HG02981 (cell line): ENCODE results near the gene EYS.

Experiments
- ATAC-seq: cut with Tn5 transposase; IDR thresholded peaks from one replicate; pipeline ENCODE4 v1.9.1; 2021; ENCODE audit warnings: mild to moderate bottlenecking, moderate library complexity; ENCODE audit not compliant: unreplicated experiment

Gene EYS

GRCh38 chr6:63714091-63714490, 1992.9 kb downstream of the EYS start:
- peak; percentile 65 for ATAC-seq

- no peak for ATAC-seq
Observed at GRCh38 chr6:63713332-63713731, 1993.7 kb downstream of the EYS start.

GRCh38 chr6:63709148-63709547, 1997.9 kb downstream of the EYS start:
- ATAC-seq = no peak

- ATAC-seq = no peak
Observed at GRCh38 chr6:63708631-63709030, 1998.4 kb downstream of the EYS start.

- no peak for ATAC-seq
Observed at GRCh38 chr6:63706630-63707029, 2000.4 kb downstream of the EYS start.

GRCh38 chr6:63705707-63706106, 2001.3 kb downstream of the EYS start:
- no peak for ATAC-seq

- no peak for ATAC-seq
Observed at GRCh38 chr6:63690221-63690620, 2016.8 kb downstream of the EYS start.

- no peak for ATAC-seq
Observed at GRCh38 chr6:63689421-63689820, 2017.6 kb downstream of the EYS start.

GRCh38 chr6:63685446-63686379, 2021.3 kb downstream of the EYS start:
- peak; percentile 73 for ATAC-seq

GRCh38 chr6:63683071-63683603, 2023.9 kb downstream of the EYS start:
- ATAC-seq = no peak

GRCh38 chr6:63677282-63677681, 2029.7 kb downstream of the EYS start:
- ATAC-seq = no peak

- no peak for ATAC-seq
Observed at GRCh38 chr6:63676412-63677114, 2030.5 kb downstream of the EYS start.

- ATAC-seq = no peak
Observed at GRCh38 chr6:63675138-63675537, 2031.9 kb downstream of the EYS start.

- no peak for ATAC-seq
Observed at GRCh38 chr6:63674635-63675034, 2032.4 kb downstream of the EYS start.

GRCh38 chr6:63673692-63674091, 2033.3 kb downstream of the EYS start:
- no peak for ATAC-seq

- ATAC-seq = no peak
Observed at GRCh38 chr6:63672582-63673129, 2034.4 kb downstream of the EYS start.

GRCh38 chr6:63671098-63671754, 2035.8 kb downstream of the EYS start:
- ATAC-seq = no peak
